Subcutaneous adipose tissue (tissue), 4 donors: ENCODE measurements around the gene CHD9. TPM values are rescaled to one million over a fixed set of nuclear protein-coding genes. Genes with fewer than 3 reads are reported as not detected.

Experiments used
- total RNA-seq, 4 donors: library from RNA; depleted of rRNA; stranded (reverse); fragments of >200 nt; gene quantifications; one replicate each; pipeline ENCODE4 v1.1.0, GENCODE V29; 2016
- TF ChIP-seq, protein P1 (sequence below): fragments of 450-650 bp; IDR thresholded peaks from one replicate; pipeline ENCODE4 v1.5.1; 2016; ENCODE audit warnings: low read depth, mild to moderate bottlenecking, control low read depth, antibody characterized with exemption, moderate library complexity

The CHD9 gene
- total RNA-seq, 4 donors from 2014 or later = 78.0 to 113 (median 101) TPM

DNA sequence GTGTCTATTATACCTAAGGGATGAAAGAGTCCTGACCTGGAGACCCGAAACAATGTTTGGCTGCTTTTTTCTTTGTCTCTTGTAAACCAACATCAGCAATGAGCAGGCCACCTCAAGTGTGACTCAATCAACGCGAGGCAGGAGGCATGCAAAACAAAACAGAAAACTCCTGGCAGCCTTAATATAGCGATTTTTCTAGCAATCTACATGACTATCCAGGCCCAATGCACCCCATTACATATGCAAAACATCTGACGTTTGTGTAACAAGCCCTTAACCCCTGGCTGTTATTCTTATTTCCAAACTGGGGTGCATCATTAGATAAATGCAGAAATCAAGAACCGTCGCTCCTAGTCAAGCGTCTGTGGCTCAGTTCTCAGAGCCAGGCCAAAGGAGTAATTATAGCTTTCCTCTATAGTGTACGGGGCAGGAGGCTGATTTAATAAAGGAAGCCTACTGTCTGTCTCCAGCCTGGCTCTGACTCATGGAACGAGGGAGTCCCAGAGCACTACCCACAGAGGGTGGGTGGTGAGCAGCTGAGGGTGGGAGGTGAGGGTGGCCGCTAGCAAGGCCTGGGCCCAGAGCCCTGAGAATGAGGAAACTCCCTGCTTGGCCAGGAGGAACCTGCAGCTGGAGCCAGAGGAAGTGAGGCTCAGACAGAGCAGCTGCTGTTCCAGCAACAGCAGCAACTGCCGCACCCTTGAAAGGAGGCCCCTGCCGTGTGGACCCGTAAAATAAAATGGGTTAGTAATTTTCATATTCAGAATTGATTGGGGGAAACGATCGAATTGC lies 43.9 kb downstream of the CHD9 start:
- TF ChIP-seq, protein P1, sequence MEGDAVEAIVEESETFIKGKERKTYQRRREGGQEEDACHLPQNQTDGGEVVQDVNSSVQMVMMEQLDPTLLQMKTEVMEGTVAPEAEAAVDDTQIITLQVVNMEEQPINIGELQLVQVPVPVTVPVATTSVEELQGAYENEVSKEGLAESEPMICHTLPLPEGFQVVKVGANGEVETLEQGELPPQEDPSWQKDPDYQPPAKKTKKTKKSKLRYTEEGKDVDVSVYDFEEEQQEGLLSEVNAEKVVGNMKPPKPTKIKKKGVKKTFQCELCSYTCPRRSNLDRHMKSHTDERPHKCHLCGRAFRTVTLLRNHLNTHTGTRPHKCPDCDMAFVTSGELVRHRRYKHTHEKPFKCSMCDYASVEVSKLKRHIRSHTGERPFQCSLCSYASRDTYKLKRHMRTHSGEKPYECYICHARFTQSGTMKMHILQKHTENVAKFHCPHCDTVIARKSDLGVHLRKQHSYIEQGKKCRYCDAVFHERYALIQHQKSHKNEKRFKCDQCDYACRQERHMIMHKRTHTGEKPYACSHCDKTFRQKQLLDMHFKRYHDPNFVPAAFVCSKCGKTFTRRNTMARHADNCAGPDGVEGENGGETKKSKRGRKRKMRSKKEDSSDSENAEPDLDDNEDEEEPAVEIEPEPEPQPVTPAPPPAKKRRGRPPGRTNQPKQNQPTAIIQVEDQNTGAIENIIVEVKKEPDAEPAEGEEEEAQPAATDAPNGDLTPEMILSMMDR = no peak

DNA sequence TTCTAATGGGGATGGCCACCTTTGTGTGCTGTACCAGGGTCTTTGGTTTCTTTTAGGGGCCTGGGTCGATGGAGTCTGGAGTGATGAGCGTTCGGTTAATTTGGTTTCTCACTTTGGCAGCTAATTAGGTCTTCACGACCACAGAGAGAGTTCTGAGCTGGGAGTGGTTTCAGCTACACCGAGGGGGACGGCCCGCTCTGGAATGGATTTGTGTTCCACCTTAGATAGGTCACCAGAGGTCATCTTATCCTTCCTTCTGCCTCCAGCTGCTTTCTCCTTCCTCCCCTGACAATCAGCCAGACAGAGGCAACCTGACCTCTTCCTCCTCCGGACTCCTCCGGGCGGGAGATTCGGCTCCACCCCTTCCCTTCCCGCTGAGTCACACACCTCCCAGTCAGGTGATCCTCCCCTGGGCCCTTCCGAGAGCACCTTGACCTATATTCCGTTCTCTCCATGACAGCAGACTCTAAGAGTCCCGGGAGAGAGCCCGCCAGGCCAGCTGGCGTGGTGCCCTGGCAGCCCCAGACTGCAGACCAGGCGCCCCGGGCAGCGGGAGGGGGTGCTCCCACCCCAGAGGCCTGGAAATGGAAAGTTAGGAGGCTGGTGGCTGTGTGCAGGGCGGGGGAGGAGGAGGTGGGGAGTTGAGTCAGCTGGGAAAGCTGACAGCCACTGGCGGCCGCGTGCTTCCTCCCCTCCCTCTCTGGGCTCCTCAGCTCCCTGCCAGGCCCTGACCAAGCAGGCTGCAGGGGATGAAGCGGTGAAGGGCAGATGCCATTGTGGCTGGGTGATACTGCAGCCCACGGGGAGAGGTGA lies 44.7 kb downstream of the CHD9 start:
- TF ChIP-seq, protein P1 = no peak

DNA sequence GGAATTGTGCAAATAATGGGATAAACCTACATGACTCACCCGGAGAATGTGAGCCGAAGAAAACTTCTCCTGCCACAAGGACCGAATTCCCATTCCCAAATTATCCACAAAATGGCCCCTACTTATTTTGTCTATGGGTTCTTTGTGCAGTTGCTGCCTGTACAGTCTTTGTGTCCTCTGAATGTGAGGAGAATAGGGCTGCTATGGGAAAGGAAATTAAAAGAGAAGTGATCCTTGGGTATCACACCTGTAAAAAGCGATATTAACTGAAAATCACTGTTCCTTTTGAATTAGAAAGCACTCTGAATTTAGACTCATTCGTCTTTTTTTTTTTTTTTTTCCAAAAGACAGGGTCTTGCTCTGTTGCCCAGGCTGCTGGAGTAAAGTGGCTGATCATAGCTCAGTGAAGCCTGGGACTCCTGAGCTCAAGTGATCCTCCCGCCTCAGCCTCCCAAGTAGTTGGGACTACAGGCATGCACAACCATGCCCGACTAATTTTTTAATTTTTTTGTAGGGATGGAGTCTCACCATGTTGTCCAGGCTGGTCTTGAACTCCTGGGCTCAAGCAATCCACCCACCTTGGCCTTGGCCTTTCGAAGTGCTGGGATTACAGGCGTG lies 45.4 kb downstream of the CHD9 start:
- TF ChIP-seq, protein P1 = no peak

DNA sequence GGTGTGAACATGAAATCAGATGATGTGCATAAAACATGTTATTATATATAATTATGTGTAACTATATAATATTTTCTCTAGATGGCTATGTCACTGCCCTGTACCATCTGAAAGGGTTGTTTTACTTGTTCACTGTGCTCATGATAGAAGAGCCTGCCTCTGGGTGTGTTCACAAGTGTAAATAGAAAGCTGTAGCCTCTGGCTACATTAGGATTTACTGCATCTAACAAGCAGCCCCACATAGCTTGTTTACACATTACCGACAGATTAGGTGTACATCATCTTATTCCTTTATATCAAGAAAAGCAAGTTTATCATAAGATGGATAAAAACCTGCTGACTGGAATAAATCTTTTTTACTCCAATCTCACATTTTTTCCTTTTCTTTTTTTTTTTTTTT lies 46.1 kb downstream of the CHD9 start:
- TF ChIP-seq, protein P1 = no peak

DNA sequence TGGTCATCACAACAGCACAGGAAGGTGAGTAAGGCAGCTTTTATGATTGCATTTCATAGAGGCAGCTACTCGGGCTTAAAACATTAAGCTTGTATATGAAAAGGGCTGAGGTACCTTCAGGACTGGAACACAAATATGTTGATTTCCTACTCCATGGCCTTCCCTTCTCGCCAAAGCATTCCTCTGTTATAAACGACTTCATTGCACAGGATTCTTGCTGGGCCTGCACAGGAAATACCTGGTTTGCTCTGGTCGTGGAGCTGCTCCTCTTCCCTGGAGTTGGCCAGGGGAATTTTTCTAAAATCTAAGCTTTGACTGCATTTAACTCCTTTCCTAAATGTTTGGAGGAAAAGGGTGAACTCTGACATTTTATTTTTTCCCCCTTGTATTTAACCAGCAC lies 49.0 kb downstream of the CHD9 start:
- TF ChIP-seq, protein P1 = no peak

DNA sequence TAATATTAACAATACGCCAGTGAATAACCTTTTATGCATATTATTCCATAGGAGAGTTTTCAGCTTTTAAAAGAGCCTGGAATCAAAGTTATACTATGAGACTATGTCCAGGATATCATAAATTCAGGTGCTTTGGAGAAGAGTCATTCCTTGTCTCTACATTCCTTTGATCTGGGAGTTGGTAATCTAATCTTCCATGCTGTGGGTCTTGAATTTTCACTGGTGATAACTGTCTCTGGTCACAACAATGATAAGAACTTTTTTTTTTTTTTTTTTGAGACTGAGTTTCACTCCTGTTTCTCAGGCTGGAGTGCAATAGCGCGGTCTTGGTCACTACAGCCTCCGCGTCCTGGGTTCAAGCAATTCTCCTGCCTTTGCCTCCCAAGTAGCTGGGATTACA lies 50.8 kb downstream of the CHD9 start:
- TF ChIP-seq, protein P1 = no peak
